HCT116 (cell line): ENCODE data around the gene RAB31. TPM values are rescaled to one million over a fixed set of nuclear protein-coding genes. Genes with fewer than 3 reads are reported as not detected.

ENCODE experiments used
- ATAC-seq: fragments of 200-7000 bp; cut with Tn5 transposase; 2 replicates; pipeline ENCODE4 v1.9.1; 2020; ENCODE audit warnings: mild to moderate bottlenecking, moderate library complexity
- BruUV-seq: library from RNA; stranded (reverse); fragments of 400-500 nt; replicated peaks from 2 replicates; lab custom pipeline; 2021; lab: Mats Ljungman, UMichigan
- CTCF ChIA-PET: fragments of 300-600 bp; sonication (Branson Sonifier 250); formaldehyde crosslinking; loops from one replicate; lab custom pipeline; 2021; ENCODE audit warnings: antibody characterized with exemption; lab: Charles Lee
- POLR2A ChIA-PET: fragments of 300-600, 350-600 bp; sonication (Branson Sonifier 250); formaldehyde crosslinking; loops from one replicate; lab custom pipeline; 2021; ENCODE audit warnings: antibody characterized with exemption; lab: Charles Lee
- RAD21 ChIA-PET, 2 experiments: fragments of 300-600 bp; sonication (Branson Sonifier 250); formaldehyde crosslinking; loops; one replicate each; lab custom pipeline; 2023; ENCODE audit warnings: low total read pairs in 2 of 2; ENCODE audit not compliant: uncharacterized antibody in 2 of 2, unreplicated experiment in 2 of 2, low non-redundant PET in 1 of 2; lab: Charles Lee
- DNase-seq: peaks from one replicate; pipeline ENCODE4 v3.0.0-alpha.2; 2010; ENCODE audit warnings: low read depth, low spot score
- H2AFZ ChIP-seq: fragments of 200-600 bp; shearing (Covaris generic), sonication (generic); 2 replicates; pipeline ENCODE4 v1.6.1; 2017; ENCODE audit warnings: low read depth, mixed run types, mixed read lengths, antibody characterized with exemption, low read length; ENCODE audit not compliant: poor library complexity, severe bottlenecking
- H3K27ac ChIP-seq: 2 replicates; pipeline ENCODE4 v1.5.1; 2012; ENCODE audit warnings: low read depth, low read length
- H3K27me3 ChIP-seq: fragments of 200-600 bp; sonication (generic); 2 replicates; pipeline ENCODE4 v1.6.1; 2016; ENCODE audit warnings: mixed run types, low read length, mixed read lengths; ENCODE audit not compliant: insufficient read depth
- H3K36me3 ChIP-seq, 2 experiments: fragments of 200-500 bp in 1 of 2; fragments of 200-600 bp in 1 of 2; sonication (Bioruptor generic) in 1 of 2; sonication (generic) in 1 of 2; 2 replicates each; pipeline versions ENCODE4 v1.5.1 to v1.6.1; 2014 to 2016; ENCODE audit warnings: low read length in 2 of 2, inconsistent platforms in 1 of 2, mixed read lengths in 1 of 2, mixed run types in 1 of 2; ENCODE audit not compliant: insufficient read depth in 2 of 2, control insufficient read depth in 1 of 2
- H3K4me1 ChIP-seq, 2 experiments: fragments of 200-600 bp in 1 of 2; sonication (generic) in 1 of 2; 2 replicates each; pipeline versions ENCODE4 v1.5.1 to v1.6.1; 2012 to 2017; ENCODE audit warnings: low read length in 2 of 2, inconsistent platforms in 1 of 2, mild to moderate bottlenecking in 1 of 2, mixed read lengths in 1 of 2, mixed run types in 1 of 2, moderate library complexity in 1 of 2; ENCODE audit not compliant: insufficient read depth in 2 of 2, control insufficient read depth in 1 of 2
- H3K4me2 ChIP-seq: fragments of 200-600 bp; sonication (generic); 2 replicates; pipeline ENCODE4 v1.6.1; 2017; ENCODE audit warnings: mixed run types, low read length, mixed read lengths
- H3K4me3 ChIP-seq, 2 experiments: fragments of 200-600 bp in 1 of 2; sonication (generic) in 1 of 2; replicated peaks in 1 of 2; 2 replicates each; pipeline ENCODE4 v1.5.1; 2011 to 2016; ENCODE audit warnings: low read length in 2 of 2, control low read depth in 1 of 2, low read depth in 1 of 2, mild to moderate bottlenecking in 1 of 2, mixed read lengths in 1 of 2, mixed run types in 1 of 2
- H3K79me2 ChIP-seq: fragments of 200-600 bp; sonication (generic); 2 replicates; pipeline ENCODE4 v1.6.1; 2017; ENCODE audit warnings: mild to moderate bottlenecking, mixed run types, low read length, moderate library complexity, mixed read lengths; ENCODE audit not compliant: insufficient read depth
- H3K9ac ChIP-seq: fragments of 200-600 bp; sonication (generic); 2 replicates; pipeline ENCODE4 v1.6.1; 2016; ENCODE audit warnings: low read length, mixed read lengths
- H3K9me2 ChIP-seq: fragments of 200-600 bp; sonication (generic), shearing (Covaris generic); 2 replicates; pipeline ENCODE4 v1.6.1; 2017; ENCODE audit warnings: mixed run types, mild to moderate bottlenecking, moderate library complexity; ENCODE audit not compliant: insufficient read depth
- H3K9me3 ChIP-seq, 2 experiments: fragments of 200-500 bp in 1 of 2; fragments of 200-600 bp in 1 of 2; sonication (Bioruptor generic) in 1 of 2; sonication (generic) in 1 of 2; 2 replicates each; pipeline ENCODE4 v1.6.1; 2014 to 2017; ENCODE audit warnings: low read length in 2 of 2, mixed read lengths in 2 of 2, inconsistent platforms in 1 of 2, low read depth in 1 of 2, mild to moderate bottlenecking in 1 of 2, mixed run types in 1 of 2, moderate library complexity in 1 of 2; ENCODE audit not compliant: control insufficient read depth in 1 of 2, insufficient read depth in 1 of 2
- H4K20me1 ChIP-seq: fragments of 200-600 bp; sonication (generic), shearing (Covaris generic); 2 replicates; pipeline ENCODE4 v1.6.1; 2017; ENCODE audit warnings: mixed run types, mild to moderate bottlenecking, moderate library complexity; ENCODE audit not compliant: insufficient read depth
- EGR1 ChIP-seq: IDR thresholded peaks from 2 replicates; pipeline ENCODE4 v1.6.1; 2012; ENCODE audit warnings: low read depth
- FOSL1 ChIP-seq: IDR thresholded peaks from 2 replicates; pipeline ENCODE4 v1.6.1; 2012; ENCODE audit warnings: low read depth
- JUND ChIP-seq: IDR thresholded peaks from 2 replicates; pipeline ENCODE4 v1.6.1; 2012
- POLR2A ChIP-seq: IDR thresholded peaks from 2 replicates; pipeline ENCODE4 v1.7.0; 2011; ENCODE audit warnings: borderline replicate concordance; ENCODE audit not compliant: insufficient read depth, insufficient read length; ENCODE audit errors: extremely low read depth
- SIN3A ChIP-seq: IDR thresholded peaks from 2 replicates; pipeline ENCODE4 v1.6.1; 2012; ENCODE audit warnings: low read depth
- SP1 ChIP-seq: IDR thresholded peaks from 2 replicates; pipeline ENCODE4 v1.6.1; 2012; ENCODE audit warnings: low read depth
- TCF7L2 ChIP-seq: IDR thresholded peaks from 2 replicates; pipeline ENCODE4 v1.7.0; 2011; ENCODE audit warnings: borderline replicate concordance, inconsistent platforms; ENCODE audit not compliant: insufficient read depth, insufficient read length; ENCODE audit errors: extremely low read depth
- YY1 ChIP-seq: IDR thresholded peaks from 2 replicates; pipeline ENCODE4 v1.6.1; 2011; ENCODE audit warnings: low read length, low read depth, moderate library complexity, mild to moderate bottlenecking; ENCODE audit not compliant: insufficient replicate concordance; ENCODE audit errors: extremely low read depth
- ZFX ChIP-seq: fragments of 450-650 bp; IDR thresholded peaks from 2 replicates; pipeline ENCODE4 v1.6.1; 2017
- intact Hi-C: fragments of 100-400 bp; cut with micrococcal nuclease; formaldehyde crosslinking; loops from 2 replicates; pipeline ENCODE4 v1.10.0; 2022
- total RNA-seq: library from RNA; stranded (reverse); gene quantifications from one replicate; pipeline ENCODE4 v1.2.1, GENCODE V29; 2021; ENCODE audit not compliant: unreplicated experiment
- TF ChIP-seq, protein P1 (sequence below): IDR thresholded peaks from 2 replicates; pipeline ENCODE4 v1.6.1; 2012
- TF ChIP-seq, protein P2 (sequence below): IDR thresholded peaks from 2 replicates; pipeline ENCODE4 v1.6.1; 2012; ENCODE audit warnings: low read depth

The RAB31 gene
- total RNA-seq, 1 experiment from 2014 or later: 46.9 TPM

DNA sequence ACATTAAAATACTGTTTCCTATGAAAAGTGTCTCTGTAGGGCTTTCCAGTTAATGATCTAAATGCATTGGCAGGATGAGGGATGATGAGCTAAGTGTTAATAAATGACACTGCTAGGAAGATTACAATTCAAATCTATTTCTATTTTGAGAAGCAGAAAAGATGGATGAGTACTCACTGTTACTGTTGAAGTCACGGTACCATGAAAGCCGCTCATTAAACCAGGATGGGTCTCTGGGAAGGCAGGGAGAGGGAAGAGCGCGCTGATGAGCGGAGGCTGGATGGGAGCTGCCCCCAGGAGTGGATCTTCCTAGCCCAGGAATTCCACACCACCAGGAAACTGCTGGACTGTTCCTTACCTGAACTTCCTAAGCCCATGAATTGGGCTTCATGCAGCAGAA lies 150.5 kb downstream of the RAB31 start:
- ChIA-PET POLR2A (no interaction called here), RAD21 (no interaction called here), CTCF (no interaction called here)
- no peak for TF ChIP-seq JUND
- no peak for TF ChIP-seq POLR2A
- TF ChIP-seq, protein P1, sequence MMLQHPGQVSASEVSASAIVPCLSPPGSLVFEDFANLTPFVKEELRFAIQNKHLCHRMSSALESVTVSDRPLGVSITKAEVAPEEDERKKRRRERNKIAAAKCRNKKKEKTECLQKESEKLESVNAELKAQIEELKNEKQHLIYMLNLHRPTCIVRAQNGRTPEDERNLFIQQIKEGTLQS: no peak
- TF ChIP-seq YY1: no peak
- TF ChIP-seq ZFX: no peak
- TF ChIP-seq FOSL1: no peak
- TF ChIP-seq, protein P2, sequence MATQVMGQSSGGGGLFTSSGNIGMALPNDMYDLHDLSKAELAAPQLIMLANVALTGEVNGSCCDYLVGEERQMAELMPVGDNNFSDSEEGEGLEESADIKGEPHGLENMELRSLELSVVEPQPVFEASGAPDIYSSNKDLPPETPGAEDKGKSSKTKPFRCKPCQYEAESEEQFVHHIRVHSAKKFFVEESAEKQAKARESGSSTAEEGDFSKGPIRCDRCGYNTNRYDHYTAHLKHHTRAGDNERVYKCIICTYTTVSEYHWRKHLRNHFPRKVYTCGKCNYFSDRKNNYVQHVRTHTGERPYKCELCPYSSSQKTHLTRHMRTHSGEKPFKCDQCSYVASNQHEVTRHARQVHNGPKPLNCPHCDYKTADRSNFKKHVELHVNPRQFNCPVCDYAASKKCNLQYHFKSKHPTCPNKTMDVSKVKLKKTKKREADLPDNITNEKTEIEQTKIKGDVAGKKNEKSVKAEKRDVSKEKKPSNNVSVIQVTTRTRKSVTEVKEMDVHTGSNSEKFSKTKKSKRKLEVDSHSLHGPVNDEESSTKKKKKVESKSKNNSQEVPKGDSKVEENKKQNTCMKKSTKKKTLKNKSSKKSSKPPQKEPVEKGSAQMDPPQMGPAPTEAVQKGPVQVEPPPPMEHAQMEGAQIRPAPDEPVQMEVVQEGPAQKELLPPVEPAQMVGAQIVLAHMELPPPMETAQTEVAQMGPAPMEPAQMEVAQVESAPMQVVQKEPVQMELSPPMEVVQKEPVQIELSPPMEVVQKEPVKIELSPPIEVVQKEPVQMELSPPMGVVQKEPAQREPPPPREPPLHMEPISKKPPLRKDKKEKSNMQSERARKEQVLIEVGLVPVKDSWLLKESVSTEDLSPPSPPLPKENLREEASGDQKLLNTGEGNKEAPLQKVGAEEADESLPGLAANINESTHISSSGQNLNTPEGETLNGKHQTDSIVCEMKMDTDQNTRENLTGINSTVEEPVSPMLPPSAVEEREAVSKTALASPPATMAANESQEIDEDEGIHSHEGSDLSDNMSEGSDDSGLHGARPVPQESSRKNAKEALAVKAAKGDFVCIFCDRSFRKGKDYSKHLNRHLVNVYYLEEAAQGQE: no peak
- TF ChIP-seq SIN3A: no peak
- TF ChIP-seq EGR1: no peak
- TF ChIP-seq SP1: no peak
- TF ChIP-seq TCF7L2: no peak
- ATAC-seq (no peak), DNase-seq (no peak)
- Histone ChIP-seq H3K79me2 (no peaks in the 10 kb centered on the region), H3K9me3 (no peaks in the 10 kb centered on the region), H3K4me3 (no peak overlapping the region), H3K9ac (no peak overlapping the region), H4K20me1 (no peaks in the 10 kb centered on the region), H3K27ac (no peak overlapping the region), H3K36me3 (no peaks in the 10 kb centered on the region), H3K27me3 (no peaks in the 10 kb centered on the region), H3K4me1 (peaks cover 6 to 16% of the 10 kb centered on the region in 2 experiments; a peak in 3 of 4 replicates), H2AFZ (no peak overlapping the region), H3K4me2 (no peak overlapping the region), H3K9me2 (no peaks in the 10 kb centered on the region; the same call in 1 of the 2 replicates)
- BruUV-seq: no TSS peak
- intact Hi-C loops: no loop called here
